Transverse colon (tissue), 4 donors: Measurements from ENCODE around the gene APBB2. TPM values are rescaled to one million over a fixed set of nuclear protein-coding genes. Genes with fewer than 3 reads are reported as not detected.

Experiments used
- DNase-seq: peaks from one replicate; pipeline ENCODE4 v3.0.0-alpha.2; 2019
- H3K27ac ChIP-seq, 4 donors: fragments of 200-600 bp; sonication (generic); 2 replicates each; pipeline ENCODE4 v1.5.1; 2016 to 2018; ENCODE audit warnings: inconsistent platforms in 4 of 4
- H3K27me3 ChIP-seq: fragments of 200-600 bp; sonication (generic); 2 replicates; pipeline ENCODE4 v1.5.1; 2017; ENCODE audit warnings: inconsistent platforms
- H3K36me3 ChIP-seq, 4 donors: fragments of 200-600 bp; sonication (generic); 2 replicates each; pipeline ENCODE4 v1.5.1; 2017 to 2019; ENCODE audit warnings: inconsistent platforms in 4 of 4
- H3K4me1 ChIP-seq, 4 donors: fragments of 200-600 bp; sonication (generic); 2 replicates each; pipeline ENCODE4 v1.5.1; 2017 to 2020; ENCODE audit warnings: inconsistent platforms in 4 of 4
- H3K4me3 ChIP-seq, 4 donors: fragments of 200-600 bp; sonication (generic); 1 replicate in 1 of 4; 2 replicates in 3 of 4; pipeline versions ENCODE4 v1.5.1 to v1.6.1; 2017 to 2019; ENCODE audit warnings: inconsistent platforms in 4 of 4
- H3K9me3 ChIP-seq, 2 donors: fragments of 200-600 bp; sonication (generic); 2 replicates each; pipeline ENCODE4 v1.5.1; 2017 to 2019; ENCODE audit warnings: inconsistent platforms in 2 of 2
- CTCF ChIP-seq, 5 experiments: fragments of 200-600 bp in 3 of 5; fragments of 450-650 bp in 2 of 5; sonication (generic) in 3 of 5; IDR thresholded peaks; 1 replicate in 2 of 5; 2 replicates in 3 of 5; pipeline ENCODE4 v1.5.1; 2016 to 2017; ENCODE audit warnings: antibody characterized with exemption in 5 of 5, inconsistent platforms in 3 of 5, mild to moderate bottlenecking in 2 of 5, moderate library complexity in 1 of 5
- EP300 ChIP-seq: sonication (generic); formaldehyde crosslinking; IDR thresholded peaks from one replicate; pipeline ENCODE4 v1.6.1; 2017; ENCODE audit warnings: antibody characterized with exemption, low read depth
- POLR2A ChIP-seq: fragments of 450-650 bp; IDR thresholded peaks from one replicate; pipeline ENCODE4 v1.6.1; 2016; ENCODE audit warnings: antibody characterized with exemption, mild to moderate bottlenecking, moderate library complexity
- POLR2AphosphoS5 ChIP-seq, 3 donors: sonication (generic); formaldehyde crosslinking; IDR thresholded peaks; one replicate each; pipeline ENCODE4 v1.6.1; 2016; ENCODE audit warnings: antibody characterized with exemption in 3 of 3
- WGBS, 2 donors: methylation state at CpG; one replicate each; pipeline ENCODE4 v1.1.5; 2018; ENCODE audit warnings: low coverage in 1 of 2; 5-methylcytosine and 5-hydroxymethylcytosine counted together
- in situ Hi-C, 4 donors: fragments of 200-750 bp; cut with MboI; loops; one replicate each; pipeline versions ENCODE4 v1.15.0 to v1.15.1; 2017; ENCODE audit warnings: low sequenced_read_pairs in 3 of 4, low pct_ligation_motif_present in 1 of 4, low pct_unique_long_range_greater_than_20kb in 1 of 4
- intact Hi-C: fragments of 100-400 bp; cut with DNase I; formaldehyde crosslinking; loops from one replicate; pipeline ENCODE4 v1.15.1; 2023; ENCODE audit warnings: low total_unique reads
- total RNA-seq, 4 donors: library from RNA; depleted of rRNA; stranded (reverse); fragments of >200 nt; gene quantifications; one replicate each; pipeline ENCODE4 v1.1.0, GENCODE V29; 2016

Gene APBB2
- total RNA-seq, 4 donors from 2014 or later = 37.1 to 138 (median 90.1) TPM

DNA sequence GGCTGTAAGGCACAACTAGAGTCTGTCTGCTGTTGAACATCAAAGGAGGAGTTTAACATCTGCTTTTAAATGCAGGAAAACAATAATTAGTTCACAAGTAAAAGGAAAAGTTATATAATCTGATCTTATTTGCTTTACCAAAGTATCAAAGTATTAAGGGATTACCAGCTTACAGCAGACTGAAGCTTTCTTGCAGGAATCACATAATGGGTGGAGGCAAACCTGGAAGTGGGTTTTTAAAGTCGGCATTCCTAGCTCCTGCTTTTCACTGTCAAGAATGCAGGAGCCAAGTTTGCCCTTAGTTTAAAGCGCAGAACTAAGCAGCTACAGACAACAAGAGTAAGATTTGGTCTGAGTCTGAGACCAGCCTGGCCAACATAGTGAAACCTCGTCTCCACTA lies 122.2 kb downstream of the APBB2 start:
- WGBS, 2 donors = 84% methylated on average over 3 of the region's 3 CpGs; no CpG with 5 or more reads in 1 of the 2 donors
- no peaks in the 10 kb centered on the region for H3K36me3 ChIP-seq
- in situ Hi-C loops (no loop called here), intact Hi-C loops (no loop called here)
- no peak overlapping the region for H3K4me3 ChIP-seq
- TF ChIP-seq CTCF (IDR thresholded peaks at IDR 0.05) (no peak), POLR2AphosphoS5 (IDR thresholded peaks at IDR 0.05) (no peak), EP300 (no peak), POLR2A (no peak)
- no peak for DNase-seq
- H3K27ac ChIP-seq = no peak overlapping the region
- H3K4me1 ChIP-seq = no peaks in the 10 kb centered on the region
- H3K27me3 ChIP-seq = no peaks in the 10 kb centered on the region
- H3K9me3 ChIP-seq = no peaks in the 10 kb centered on the region

- TF ChIP-seq EP300 (no peak), CTCF (IDR thresholded peaks at IDR 0.05) (no peak), POLR2AphosphoS5 (IDR thresholded peaks at IDR 0.05) (no peak), POLR2A (no peak)
- H3K4me1 ChIP-seq = peaks cover 0 to 6% (median 0%) of the 10 kb centered on the region in 4 donors
- H3K27me3 ChIP-seq = no peaks in the 10 kb centered on the region
- no peak for DNase-seq
- no peak overlapping the region for H3K4me3 ChIP-seq
- H3K27ac ChIP-seq = no peak overlapping the region
- intact Hi-C loops = no loop called here
- no peaks in the 10 kb centered on the region for H3K36me3 ChIP-seq
- 65 to 81% methylated on average over 5 of the region's 5 CpGs for WGBS, 2 donors
- in situ Hi-C loops = no loop called here
- peaks cover 7 to 14% of the 10 kb centered on the region in 2 donors for H3K9me3 ChIP-seq
These were observed 132.5 kb downstream of the APBB2 start for GRCh38 chr4:41081847-41082246.

DNA sequence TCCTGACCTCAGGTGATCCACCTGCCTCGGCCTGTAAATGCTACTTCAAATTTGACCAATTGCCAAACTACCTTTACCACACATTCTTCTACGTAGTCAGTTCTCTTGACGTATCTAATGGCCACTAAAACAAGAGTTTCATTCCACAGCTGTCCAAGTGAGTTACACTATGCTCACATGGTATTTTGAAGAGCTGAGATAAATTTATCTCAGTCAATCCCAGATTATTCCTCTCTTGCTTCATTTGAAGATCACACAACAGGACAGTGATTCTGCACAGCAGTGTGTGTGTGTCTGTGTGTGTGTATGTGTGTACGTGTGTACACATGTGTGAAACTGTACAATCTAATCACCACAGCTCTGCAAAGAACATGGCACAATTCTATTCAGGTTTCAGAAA lies 133.4 kb downstream of the APBB2 start:
- Histone ChIP-seq H3K27me3 (no peaks in the 10 kb centered on the region), H3K27ac (no peak overlapping the region), H3K4me3 (no peak overlapping the region), H3K36me3 (no peaks in the 10 kb centered on the region), H3K4me1 (peaks cover 0 to 6% (median 0%) of the 10 kb centered on the region in 4 donors), H3K9me3 (peaks cover 1 to 5% of the 10 kb centered on the region in 2 donors)
- TF ChIP-seq POLR2A (no peak), CTCF (IDR thresholded peaks at IDR 0.05) (no peak), POLR2AphosphoS5 (IDR thresholded peaks at IDR 0.05) (no peak), EP300 (no peak)
- in situ Hi-C loops = no loop called here
- intact Hi-C loops = no loop called here
- WGBS, 2 donors = 81 to 87% methylated on average over 4 of the region's 4 CpGs
- no peak for DNase-seq

DNA sequence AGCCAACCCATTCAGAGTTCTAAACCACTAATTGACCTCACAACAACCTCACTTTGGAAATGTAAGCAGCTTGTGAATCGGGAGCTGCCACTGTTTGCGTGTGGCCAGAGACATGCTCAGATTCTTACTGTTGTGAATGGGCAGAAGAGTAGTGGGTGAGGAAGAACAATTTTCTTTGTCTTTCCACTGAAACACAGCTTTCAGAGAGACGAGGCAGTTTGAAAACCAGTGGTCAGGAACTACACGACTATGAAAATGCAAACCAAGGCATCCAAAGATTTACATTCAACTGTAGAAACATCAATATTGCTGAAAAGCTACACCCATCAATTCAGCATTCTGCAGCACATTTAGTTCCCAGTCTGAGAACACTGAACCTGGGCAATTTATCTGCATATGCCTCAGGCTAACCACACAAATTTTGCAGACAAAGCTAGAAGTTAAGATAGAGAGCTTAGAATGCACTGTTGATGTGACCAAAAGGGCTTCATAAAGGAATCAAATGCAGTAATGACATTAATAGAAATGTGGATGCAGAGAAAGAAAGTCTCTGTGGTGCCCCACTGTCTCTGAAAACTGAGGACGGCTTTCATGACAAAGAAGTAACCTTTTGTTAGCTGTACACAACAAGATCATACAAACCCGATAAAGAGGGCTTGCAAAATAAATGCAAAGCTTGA lies 134.3 kb downstream of the APBB2 start:
- WGBS, 2 donors = 84 to 90% methylated on average over 5 to 6 of the region's 6 CpGs
- no peak overlapping the region for H3K4me3 ChIP-seq
- intact Hi-C loops = no loop called here

More for the DNA sequence above, 134.3 kb downstream of the APBB2 start:
- TF ChIP-seq POLR2A = no peak
- no peak for TF ChIP-seq EP300
- TF ChIP-seq POLR2AphosphoS5 (IDR thresholded peaks at IDR 0.05) = no peak
- TF ChIP-seq CTCF (IDR thresholded peaks at IDR 0.05) = no peak
- in situ Hi-C loops = no loop called here
- no peaks in the 10 kb centered on the region for H3K9me3 ChIP-seq
- DNase-seq = no peak
- peaks cover 0 to 6% (median 0%) of the 10 kb centered on the region in 4 donors for H3K4me1 ChIP-seq
- H3K27ac ChIP-seq = no peak overlapping the region
- no peaks in the 10 kb centered on the region for H3K36me3 ChIP-seq
- H3K27me3 ChIP-seq = no peaks in the 10 kb centered on the region
